Measurements from ENCODE around the gene ANGPTL8. TPM values are rescaled to one million over a fixed set of nuclear protein-coding genes. Genes with fewer than 3 reads are reported as not detected.

The ANGPTL8 gene
- total RNA-seq, 1 experiment from 2014 or later = not detected

- POLR2A ChIA-PET (ENCODE audit: low non-redundant PET) = no interaction called here
- no peaks in the 10 kb centered on the region for H3K9me3 ChIP-seq (ENCODE audit: low read depth, low read length, poor library complexity, severe bottlenecking)
- no TSS peak for BruUV-seq (replicated peaks)
Measured at GRCh38 chr19:11291415-11291814, 52.0 kb downstream of the ANGPTL8 start.

More at GRCh38 chr19:11291415-11291814, 52.0 kb downstream of the ANGPTL8 start:
- Histone ChIP-seq H3K4me3 (ENCODE audit: low read depth, low read length, poor library complexity, severe bottlenecking) (no peak overlapping the region), H3K4me1 (ENCODE audit: insufficient read depth, low read length, poor library complexity, severe bottlenecking) (no peaks in the 10 kb centered on the region), H3K36me3 (ENCODE audit: insufficient read depth, low read length, poor library complexity, severe bottlenecking) (no peaks in the 10 kb centered on the region), H3K27ac (ENCODE audit: low read depth, low read length, poor library complexity, severe bottlenecking) (no peak overlapping the region), H3K27me3 (replicated peaks; ENCODE audit: insufficient read depth, low read depth, low read length, poor library complexity) (no peaks in the 10 kb centered on the region)
- CTCF ChIA-PET = no interaction called here
- DNase-seq (ENCODE audit: low spot score) = no peak
- TF ChIP-seq CTCF (conservative IDR thresholded peaks at IDR 0.05; ENCODE audit: low read depth, low read length) = no peak
- no peak for TF ChIP-seq EZH2 (IDR thresholded peaks at IDR 0.05; ENCODE audit: borderline replicate concordance, low read depth, low read length, poor library complexity, severe bottlenecking)
- intact Hi-C loops (cut with micrococcal nuclease; ENCODE audit: unreplicated experiment) = loop anchor here (5.0 to 10.0 kb wide), 3 partner anchors 91 to 293 kb away; partner anchors contain the start of gene EPOR

Other genes starting within 250 kb of the ANGPTL8 start
- gene LDLR, start 150.2 kb upstream of the ANGPTL8 start, total RNA-seq (2021) = 162 and 175 TPM in 2 replicates
- 97.6 and 107 TPM in 2 replicates for gene SPC24, start 83.8 kb upstream of the ANGPTL8 start, total RNA-seq (2021)
- gene KANK2, start 42.1 kb upstream of the ANGPTL8 start, total RNA-seq (2021) = 85.8 and 90.9 TPM in 2 replicates
- 15.6 and 24.5 TPM in 2 replicates for gene DOCK6, start 22.9 kb downstream of the ANGPTL8 start, total RNA-seq (2021)
- not detected in 2 replicates for gene TSPAN16, start 56.5 kb downstream of the ANGPTL8 start, total RNA-seq (2021)
- 25.4 and 35.5 TPM in 2 replicates for gene RAB3D, start 100.0 kb downstream of the ANGPTL8 start, total RNA-seq (2021)
- 94.3 and 100 TPM in 2 replicates for gene TMEM205, start 106.6 kb downstream of the ANGPTL8 start, total RNA-seq (2021)
- gene CCDC159, start 106.9 kb downstream of the ANGPTL8 start, total RNA-seq (2021) = 7.9 and 11.6 TPM in 2 replicates
- 19.0 and 20.2 TPM in 2 replicates for gene PLPPR2, start 115.8 kb downstream of the ANGPTL8 start, total RNA-seq (2021)
- gene SWSAP1, start 135.0 kb downstream of the ANGPTL8 start, total RNA-seq (2021) = 2.5 and 3.3 TPM in 2 replicates
- 5.3 and 6.0 TPM in 2 replicates for gene EPOR, start 144.7 kb downstream of the ANGPTL8 start, total RNA-seq (2021)
- gene RGL3, start 179.7 kb downstream of the ANGPTL8 start, total RNA-seq (2021) = 0.28 TPM in 1 of 2 replicates, not detected in the other
- gene ODAD3, start 195.5 kb downstream of the ANGPTL8 start, total RNA-seq (2021) = 0.39 and 1.4 TPM in 2 replicates
- gene PRKCSH, start 196.0 kb downstream of the ANGPTL8 start, total RNA-seq (2021) = 456 and 468 TPM in 2 replicates
- gene ELAVL3, start 241.4 kb downstream of the ANGPTL8 start, total RNA-seq (2021) = 5.3 TPM in 2 replicates

Data from A673 (cell line).